Measurements from ENCODE around the gene WNT8A. TPM values are rescaled to one million over a fixed set of nuclear protein-coding genes. Genes with fewer than 3 reads are reported as not detected.

WNT8A gene, protein sequence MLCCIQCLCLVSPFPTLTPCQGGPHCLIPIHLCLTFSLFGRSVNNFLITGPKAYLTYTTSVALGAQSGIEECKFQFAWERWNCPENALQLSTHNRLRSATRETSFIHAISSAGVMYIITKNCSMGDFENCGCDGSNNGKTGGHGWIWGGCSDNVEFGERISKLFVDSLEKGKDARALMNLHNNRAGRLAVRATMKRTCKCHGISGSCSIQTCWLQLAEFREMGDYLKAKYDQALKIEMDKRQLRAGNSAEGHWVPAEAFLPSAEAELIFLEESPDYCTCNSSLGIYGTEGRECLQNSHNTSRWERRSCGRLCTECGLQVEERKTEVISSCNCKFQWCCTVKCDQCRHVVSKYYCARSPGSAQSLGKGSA
- total RNA-seq = not detected in 2 replicates

GRCh38 chr5:138083702-138084101, at the start of gene WNT8A:
Gene WNT8A (plus strand): TSS chr5:138084033. CDS start chr5:138084128, 95 bp downstream.

DNA sequence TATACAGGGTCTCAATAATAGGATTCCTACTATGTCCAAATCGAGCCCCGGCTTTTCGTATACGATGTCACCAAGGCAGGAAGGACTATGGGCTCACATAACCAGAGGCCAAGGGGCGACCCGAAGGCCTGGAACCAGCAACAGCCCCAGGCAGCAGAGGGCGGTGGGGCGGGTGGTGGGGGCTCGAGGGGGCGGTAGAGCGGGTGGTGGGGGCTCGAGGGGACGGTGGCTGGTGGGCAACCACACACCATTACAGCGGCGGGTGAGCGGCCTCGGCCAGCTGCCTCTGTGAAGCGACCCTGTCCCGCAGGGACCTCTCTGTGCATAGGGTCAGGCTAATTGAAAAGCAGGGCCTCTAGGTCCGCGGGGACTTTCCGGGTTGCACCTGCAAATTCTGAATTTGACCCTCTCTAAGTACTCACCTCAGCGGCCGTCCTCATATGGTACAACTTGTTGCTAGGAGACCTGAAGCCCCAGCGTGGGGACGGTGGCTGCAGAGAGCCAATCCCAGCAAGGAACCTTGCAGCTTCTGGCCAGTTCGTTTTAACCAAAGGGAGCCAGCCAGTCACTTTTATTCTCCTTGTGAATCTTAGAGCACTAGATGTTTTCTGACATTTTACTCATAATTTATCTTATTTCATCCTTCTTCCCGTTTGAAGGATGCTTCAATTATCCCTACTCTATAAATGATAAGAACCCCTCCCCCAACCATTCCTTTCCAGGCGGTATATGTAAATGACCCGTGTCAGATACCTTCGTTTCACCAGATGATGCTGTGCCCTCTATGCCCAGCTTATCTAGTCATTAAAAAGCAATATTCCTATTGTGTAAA, 55.3 kb downstream of the WNT8A start, which contains the start of gene NME5:
NME5 (minus strand) TSS at position 480 of the 832 bp plus-strand sequence. CDS start 648 bp downstream, outside the sequence.

Small RNA genes within 50 kb of the gene (small RNA-seq; reads per million reads assigned to genes)
- gene RNU6-1148P = not detected
- gene RNU6-460P = not detected
- gene RNU6-888P = 0.27 reads per million

Other genes starting within 250 kb of the WNT8A start
- gene MYOT, start 216.2 kb upstream of the WNT8A start, total RNA-seq = not detected in 2 replicates
- gene PKD2L2, start 194.6 kb upstream of the WNT8A start, total RNA-seq = not detected in 2 replicates
- gene FAM13B, start 51.0 kb upstream of the WNT8A start, total RNA-seq = 36.2 and 40.7 TPM in 2 replicates
- gene NME5, start 55.4 kb downstream of the WNT8A start, total RNA-seq = 1.7 and 1.8 TPM in 2 replicates
- 29.0 and 42.4 TPM in 2 replicates for gene BRD8, start 94.6 kb downstream of the WNT8A start, total RNA-seq
- gene KIF20A, start 95.1 kb downstream of the WNT8A start, total RNA-seq = 8.3 and 16.3 TPM in 2 replicates
- gene CDC23, start 129.3 kb downstream of the WNT8A start, total RNA-seq = 28.2 and 31.0 TPM in 2 replicates
- gene GFRA3, start 190.6 kb downstream of the WNT8A start, total RNA-seq = not detected in 2 replicates
- 0.65 and 1.3 TPM in 2 replicates for gene CDC25C, start 247.8 kb downstream of the WNT8A start, total RNA-seq